Stimulated activated CD4-positive, alpha-beta T cell treated with anti-CD3 and anti-CD28 coated beads, Interleukin-1b, Interleukin-23, amount 100 ng/mL, for 4 hours (primary cell): ENCODE measurements around the gene SETD6.
"Not testable (repeated sequence)": the region's sequence is repeated elsewhere in the genome, so short reads cannot be mapped to it uniquely, and the experiment has no call there.

ENCODE experiments used
- DNase-seq, 2 donors: peaks; one replicate each; pipeline ENCODE4 v3.0.0-alpha.2; 2020; ENCODE audit warnings: low read depth in 2 of 2

The SETD6 gene

DNA sequence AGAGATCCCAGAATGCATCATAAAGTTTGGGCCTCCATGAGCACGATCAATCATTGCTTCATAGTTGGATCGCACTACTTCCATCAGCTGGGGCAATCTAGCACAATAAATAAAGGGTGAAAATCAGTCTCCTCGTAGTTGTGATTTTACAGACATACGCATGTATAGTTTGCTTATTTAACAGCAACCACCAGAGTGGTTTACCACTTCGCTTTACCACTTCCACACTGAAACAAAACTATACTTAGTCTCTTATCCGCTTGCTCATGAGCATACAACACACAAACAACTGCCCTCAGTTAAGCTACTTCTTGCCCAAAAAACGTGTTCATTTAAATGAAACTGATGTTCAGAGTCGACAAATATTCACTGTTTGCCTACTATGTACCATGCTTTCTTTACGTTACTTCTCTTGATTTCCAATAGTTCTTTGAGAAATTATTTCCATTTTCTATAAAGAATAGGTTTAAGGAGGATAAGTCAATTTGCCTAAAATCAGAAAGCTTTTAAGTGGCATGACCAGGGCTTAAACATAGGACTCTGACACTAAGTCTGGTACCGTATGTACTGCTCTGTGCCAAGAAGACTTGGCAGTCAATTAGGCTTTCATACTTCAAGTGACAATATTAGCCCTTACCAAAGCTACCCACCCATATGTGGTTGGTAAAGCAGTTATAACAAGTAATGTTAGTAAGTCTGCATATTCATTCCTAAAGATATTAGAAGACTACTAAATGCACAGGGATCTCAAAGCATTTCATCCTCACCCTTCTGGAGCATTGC is 22.0 kb downstream of the SETD6 start:
- no peak for DNase-seq

DNA sequence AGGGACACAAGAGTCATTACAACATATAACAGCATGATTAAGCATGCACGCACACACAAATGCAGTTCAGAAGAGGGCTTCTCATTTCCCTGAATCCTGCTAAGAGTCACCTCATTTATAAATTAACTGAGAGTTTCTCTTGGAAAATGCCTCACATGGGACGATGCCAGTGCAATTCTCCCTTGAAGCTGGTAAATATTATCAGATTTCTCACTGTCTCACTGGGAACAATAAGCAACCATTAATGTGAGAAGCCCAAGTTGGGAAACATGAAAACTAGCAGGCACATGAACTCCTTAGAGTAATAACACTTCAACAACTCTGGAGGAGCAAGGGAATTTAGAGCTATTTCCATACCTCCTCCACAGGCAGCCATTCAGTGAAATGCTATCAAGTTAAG is 26.4 kb downstream of the SETD6 start:
- no peak for DNase-seq

DNA sequence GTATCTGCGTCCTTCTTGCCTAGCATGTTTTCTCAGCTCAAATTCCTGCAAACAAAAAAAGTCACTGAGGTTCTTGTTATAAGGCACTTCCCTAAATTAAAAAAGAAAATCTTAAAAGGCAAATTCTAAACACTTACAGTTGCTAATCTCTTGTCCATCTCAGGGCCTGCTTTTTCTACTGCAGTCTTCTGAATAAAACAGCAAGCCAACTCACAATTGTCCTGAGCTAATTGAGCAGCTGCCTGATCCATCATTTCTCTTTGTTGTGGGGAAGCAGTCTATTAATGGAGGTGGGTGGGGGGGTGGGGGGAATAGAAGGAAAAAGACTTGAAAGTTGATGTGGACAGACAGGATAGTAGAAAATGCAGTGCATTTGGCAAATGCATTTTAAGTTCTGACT is 27.0 kb downstream of the SETD6 start:
- DNase-seq, result no peak

DNA sequence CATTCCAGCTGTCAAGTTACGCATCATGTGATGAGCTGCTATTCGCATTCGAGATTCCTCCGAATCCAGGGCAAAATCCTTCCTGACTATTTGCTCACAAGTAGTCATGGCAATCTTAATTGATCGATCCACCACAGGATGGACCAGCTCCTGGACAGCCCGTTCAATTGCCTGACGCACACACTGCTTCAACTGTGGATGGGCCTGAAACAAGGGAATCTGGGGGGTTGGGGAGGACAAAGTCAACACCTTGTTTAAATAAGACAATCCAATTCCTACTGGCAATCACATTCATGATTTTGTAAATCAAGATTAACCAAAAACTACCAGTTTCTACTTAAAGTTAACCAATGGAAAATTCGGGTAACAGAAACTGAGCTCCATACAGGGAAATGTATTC is 28.4 kb downstream of the SETD6 start:
- DNase-seq, result no peak

DNA sequence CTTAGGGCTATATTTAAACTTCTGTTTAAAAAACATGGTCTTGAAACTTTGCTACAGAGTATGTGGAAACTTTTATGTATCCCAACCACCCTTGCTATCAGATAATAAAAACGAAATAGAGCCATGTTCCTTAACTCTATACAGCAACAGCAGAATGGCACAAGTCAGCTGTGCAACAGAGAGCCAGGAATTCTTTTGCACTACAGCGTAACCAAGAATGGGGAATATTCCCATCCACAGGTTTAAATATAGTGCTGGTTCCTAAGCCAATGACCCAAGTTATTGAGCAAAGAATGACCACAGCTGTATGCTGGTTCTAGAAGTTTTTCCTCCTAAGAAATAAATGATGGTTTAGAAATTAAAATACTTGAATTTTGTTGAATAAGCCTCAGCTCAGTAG is 33.1 kb downstream of the SETD6 start:
- DNase-seq, result no peak

DNA sequence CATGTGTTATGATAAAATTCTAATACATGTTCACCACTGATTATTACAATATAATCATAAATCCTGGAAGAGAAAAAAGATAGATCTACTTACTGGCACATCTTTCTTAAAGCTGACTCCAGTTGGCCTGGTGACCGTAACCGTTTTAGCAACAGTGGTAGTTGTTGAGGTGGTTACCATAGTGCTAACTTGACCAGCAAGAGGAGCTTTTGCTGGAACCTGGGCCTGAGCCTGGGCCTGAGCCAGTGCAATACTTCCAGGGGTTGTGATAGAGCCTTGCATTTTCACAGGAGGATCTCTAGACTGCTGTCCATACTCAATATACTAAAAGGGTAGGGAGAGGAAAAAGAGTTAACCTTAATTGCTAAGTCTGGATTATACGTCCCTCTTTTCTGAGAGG is 36.2 kb downstream of the SETD6 start:
- DNase-seq, result no peak

DNA sequence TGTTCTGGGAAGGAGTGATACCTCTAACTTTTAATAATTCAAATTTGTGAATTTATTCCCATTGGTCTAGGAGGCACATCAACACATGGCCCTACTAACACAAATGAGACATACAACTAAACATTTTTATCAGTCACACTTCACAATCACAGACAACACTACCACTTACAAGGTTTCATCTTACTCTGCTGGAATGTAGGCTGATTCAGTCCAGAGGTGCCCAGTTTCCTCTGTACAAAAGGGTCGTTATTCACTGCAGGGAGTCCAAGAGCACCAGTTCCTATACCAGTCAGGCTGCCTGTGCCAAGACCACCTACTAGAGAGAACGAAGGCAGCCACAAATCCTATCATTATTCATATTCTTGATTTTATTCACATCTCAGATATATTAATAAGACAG is 41.4 kb downstream of the SETD6 start:
- DNase-seq, result no peak

DNA sequence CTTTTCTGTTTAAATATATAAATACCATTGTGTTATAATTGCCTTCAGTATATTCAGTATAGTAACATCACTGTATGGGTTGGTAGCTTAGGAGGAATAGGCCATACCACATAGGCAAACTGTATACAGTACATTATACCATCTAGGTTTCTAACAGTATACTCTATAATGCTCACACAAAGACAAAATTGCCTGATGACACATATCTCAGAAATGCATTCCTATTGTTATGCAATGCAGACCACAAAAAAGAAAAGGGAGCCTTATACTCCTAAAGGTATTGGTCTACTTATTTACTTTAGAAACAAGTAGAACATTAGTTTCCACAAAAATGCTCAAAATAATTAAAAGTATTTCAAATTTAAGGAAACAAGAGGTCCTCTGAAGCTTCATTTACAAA is 47.9 kb downstream of the SETD6 start:
- no peak for DNase-seq

DNA sequence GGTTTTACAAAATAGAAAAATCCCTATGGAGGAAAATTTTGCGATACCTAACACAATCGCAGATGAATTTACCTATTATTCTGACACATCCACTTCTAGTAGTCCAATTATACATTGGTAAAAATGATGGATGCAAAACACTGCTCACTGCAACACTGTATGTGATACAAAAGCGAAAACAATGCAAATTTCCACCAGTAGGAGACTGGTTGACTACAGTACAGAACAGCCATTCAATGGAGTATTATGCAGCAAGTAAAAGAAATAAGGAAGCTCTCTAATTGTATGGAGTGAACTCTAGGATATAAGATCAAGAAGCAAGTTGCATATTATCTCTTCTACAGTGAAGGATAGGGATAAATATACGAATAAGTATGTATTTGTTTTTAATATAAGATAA is 48.5 kb downstream of the SETD6 start:
- no peak for DNase-seq

DNA sequence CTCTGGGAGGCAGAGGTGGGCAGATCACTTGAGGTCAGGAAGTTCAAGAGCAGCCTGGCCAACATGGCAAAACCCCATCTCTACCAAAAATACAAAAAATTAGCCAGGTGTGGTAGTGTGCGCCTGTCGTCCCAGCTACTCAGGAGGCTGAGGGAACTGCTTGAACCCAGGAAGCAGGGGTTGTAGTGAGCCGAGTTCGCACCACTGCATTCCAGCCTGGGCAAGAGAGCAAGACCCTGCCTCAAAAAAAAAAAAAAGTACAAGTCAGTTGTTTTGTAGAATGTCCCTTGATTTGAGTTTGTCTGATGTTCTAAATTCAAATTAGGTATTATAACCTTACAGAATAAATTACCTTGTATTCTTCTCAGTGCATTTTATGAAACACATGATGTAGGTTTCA is 50.4 kb downstream of the SETD6 start:
- not testable (repeated sequence) for DNase-seq
